OCI-LY3 (cell line): ENCODE measurements around the gene TULP4.

Source experiments
- H2AFZ ChIP-seq: fragments of 200-600, 300-600 bp; shearing (Covaris generic); 2 replicates; pipeline ENCODE4 v1.6.0; 2014; ENCODE audit warnings: antibody characterized with exemption, low read depth, low read length
- H3K27ac ChIP-seq: fragments of 200-600, 300-600 bp; sonication (generic); 2 replicates; pipeline ENCODE4 v1.5.1; 2014; ENCODE audit warnings: mild to moderate bottlenecking, low read length, moderate library complexity, mixed read lengths
- H3K27me3 ChIP-seq: fragments of 200-600, 300-600 bp; sonication (generic); 2 replicates; pipeline ENCODE4 v1.6.1; 2014; ENCODE audit warnings: low read depth, low read length, mixed read lengths
- H3K36me3 ChIP-seq: fragments of 200-600, 300-600 bp; sonication (generic); replicated peaks from 2 replicates; pipeline ENCODE3; 2014; ENCODE audit warnings: low read depth, low read length, mixed read lengths
- H3K4me1 ChIP-seq: fragments of 300-600, 200-600 bp; sonication (generic); 2 replicates; pipeline ENCODE4 v1.6.1; 2014; ENCODE audit warnings: low read length, mixed read lengths
- H3K4me2 ChIP-seq: fragments of 200-600, 300-600 bp; sonication (generic); 2 replicates; pipeline ENCODE4 v1.6.1; 2014; ENCODE audit warnings: low read length, mixed read lengths
- H3K4me3 ChIP-seq: fragments of 300-600, 200-600 bp; sonication (generic); 2 replicates; pipeline ENCODE4 v1.5.1; 2014; ENCODE audit warnings: antibody characterized with exemption, mild to moderate bottlenecking, low read length, moderate library complexity
- H3K79me2 ChIP-seq: fragments of 300-600, 200-600 bp; shearing (Covaris generic); 2 replicates; pipeline ENCODE4 v1.6.1; 2014; ENCODE audit warnings: mild to moderate bottlenecking, low read length, mixed read lengths
- H3K9ac ChIP-seq: fragments of 300-600, 200-600 bp; shearing (Covaris generic); 2 replicates; pipeline ENCODE4 v1.6.0; 2014; ENCODE audit warnings: mild to moderate bottlenecking, low read length, moderate library complexity
- H3K9me3 ChIP-seq: fragments of 200-600, 300-600 bp; shearing (Covaris generic); 2 replicates; pipeline ENCODE4 v1.6.1; 2014; ENCODE audit warnings: low read length, mixed read lengths; ENCODE audit not compliant: insufficient read depth
- H4K20me1 ChIP-seq: fragments of 200-600, 300-600 bp; sonication (generic); 2 replicates; pipeline ENCODE4 v1.6.1; 2016; ENCODE audit warnings: low read length, mixed read lengths; ENCODE audit not compliant: insufficient read depth
- CTCF ChIP-seq: fragments of 200-600, 300-600 bp; sonication (generic); IDR thresholded peaks from 2 replicates; pipeline ENCODE4 v1.5.1; 2014; ENCODE audit warnings: antibody characterized with exemption, low read length, low read depth
- EZH2phosphoT487 ChIP-seq: fragments of 200-600 bp; shearing (Covaris generic); IDR thresholded peaks from 2 replicates; pipeline ENCODE4 v1.6.1; 2018; ENCODE audit warnings: antibody characterized with exemption, mixed run types, low read depth

Gene TULP4

GRCh38 chr6:158559338-158559894, 247.2 kb downstream of the TULP4 start:
- H4K20me1 ChIP-seq: peaks cover 12% of the 10 kb centered on the region; the same call in 1 of the 2 replicates
- H3K4me3 ChIP-seq: peak overlapping the region; percentile 98
- peak overlapping the region; percentile 88 for H3K4me2 ChIP-seq
- no peaks in the 10 kb centered on the region for H3K9me3 ChIP-seq
- peaks cover 12% of the 10 kb centered on the region for H3K4me1 ChIP-seq
- H3K79me2 ChIP-seq: peaks cover 38% of the 10 kb centered on the region
- peak overlapping the region; percentile 88; the same call in 1 of the 2 replicates for H2AFZ ChIP-seq
- no peak overlapping the region; the same call in 1 of the 2 replicates for H3K27ac ChIP-seq
- H3K27me3 ChIP-seq: no peaks in the 10 kb centered on the region
- H3K9ac ChIP-seq: peak overlapping the region; percentile 93
- no peak for TF ChIP-seq EZH2phosphoT487
- no peak for TF ChIP-seq CTCF
- H3K36me3 ChIP-seq: no peaks in the 10 kb centered on the region

GRCh38 chr6:158559895-158560835, 247.9 kb downstream of the TULP4 start, which contains the start of gene TMEM181:
TSS of gene TMEM181 (plus strand) at chr6:158560091. CDS start at chr6:158560225, 134 bp downstream.
- Histone ChIP-seq H4K20me1 (peaks cover 12% of the 10 kb centered on the region; the same call in 1 of the 2 replicates), H3K79me2 (peaks cover 44% of the 10 kb centered on the region), H3K4me3 (peak within 1 kb of the TSS; percentile 98), H3K36me3 (no peaks in the 10 kb centered on the region), H2AFZ (peak within 1 kb of the TSS; percentile 88), H3K9me3 (no peaks in the 10 kb centered on the region), H3K4me2 (peak within 1 kb of the TSS; percentile 88), H3K9ac (peak within 1 kb of the TSS; percentile 93), H3K27ac (peak within 1 kb of the TSS; percentile 63), H3K27me3 (no peaks in the 10 kb centered on the region), H3K4me1 (peaks cover 12% of the 10 kb centered on the region)
- TF ChIP-seq EZH2phosphoT487 (no peak), CTCF (no peak)

- peak overlapping the region; percentile 87 for H3K4me2 ChIP-seq
Observed at GRCh38 chr6:158560836-158561320, 248.6 kb downstream of the TULP4 start.

More at GRCh38 chr6:158560836-158561320, 248.6 kb downstream of the TULP4 start:
- Histone ChIP-seq H3K4me3 (peak overlapping the region; percentile 98), H3K79me2 (peaks cover 50% of the 10 kb centered on the region), H4K20me1 (peaks cover 16% of the 10 kb centered on the region; the same call in 1 of the 2 replicates), H3K27ac (peak overlapping the region; percentile 63), H3K9me3 (no peaks in the 10 kb centered on the region), H3K9ac (peak overlapping the region; percentile 93), H3K36me3 (no peaks in the 10 kb centered on the region), H3K4me1 (peaks cover 12% of the 10 kb centered on the region), H3K27me3 (no peaks in the 10 kb centered on the region), H2AFZ (peak overlapping the region; percentile 41; the same call in 1 of the 2 replicates)
- TF ChIP-seq EZH2phosphoT487 (no peak), CTCF (no peak)
